ENCODE data around the gene NEUROD1.

GRCh38 chr2:181723731-181724130, 43.4 kb upstream of the NEUROD1 start:
- no peak for TF ChIP-seq CTCF (IDR thresholded peaks at IDR 0.05; ENCODE audit: borderline replicate concordance, extremely low read depth, low read length, poor library complexity, severe bottlenecking)
- no peak for TF ChIP-seq EZH2 (IDR thresholded peaks at IDR 0.05; ENCODE audit: borderline replicate concordance, low read depth, low read length, severe bottlenecking)

Data from DND-41 (cell line).